Myocyte (in vitro differentiated cells): ENCODE measurements around the gene PTPRM. TPM values are rescaled to one million over a fixed set of nuclear protein-coding genes. Genes with fewer than 3 reads are reported as not detected.
"Not testable (repeated sequence)": the region's sequence is repeated elsewhere in the genome, so short reads cannot be mapped to it uniquely, and the experiment has no call there.

Source experiments
- DNase-seq: peaks from one replicate; pipeline ENCODE4 v3.0.0-alpha.2; 2012; ENCODE audit warnings: low read depth
- total RNA-seq: library from RNA; depleted of rRNA; stranded (reverse); fragments of >200 nt; gene quantifications from 2 replicates; pipeline ENCODE4 v1.2.3, GENCODE V29; 2014

The PTPRM gene
- total RNA-seq, 1 donor from 2014 or later = 26.9 TPM

- DNase-seq = no peak
Measured at GRCh38 chr18:8411492-8411891, 844.4 kb downstream of the PTPRM start.

- no peak for DNase-seq
Measured at GRCh38 chr18:8412117-8412516, 845.0 kb downstream of the PTPRM start.

- no peak for DNase-seq
Measured at GRCh38 chr18:8413189-8413588, 846.1 kb downstream of the PTPRM start.

DNA sequence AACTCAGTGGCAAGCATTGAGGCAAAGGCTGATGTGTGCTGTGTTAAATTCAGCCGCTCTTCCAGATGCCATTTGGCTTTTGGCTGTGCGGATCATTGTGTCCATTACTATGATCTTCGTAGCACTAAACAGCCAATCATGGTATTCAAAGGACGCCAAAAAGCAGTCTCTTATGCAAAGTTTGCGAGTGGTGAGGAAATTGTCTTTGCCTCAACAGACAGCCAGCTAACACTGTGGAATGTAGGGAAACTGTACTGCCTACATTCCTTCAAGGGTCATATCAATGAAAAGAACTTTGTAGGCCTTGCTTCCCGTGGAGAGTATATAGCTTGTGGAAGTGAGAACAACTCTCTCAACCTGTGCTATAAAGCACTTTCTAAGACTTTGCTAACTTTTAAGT is 846.6 kb downstream of the PTPRM start:
- no peak for DNase-seq

DNA sequence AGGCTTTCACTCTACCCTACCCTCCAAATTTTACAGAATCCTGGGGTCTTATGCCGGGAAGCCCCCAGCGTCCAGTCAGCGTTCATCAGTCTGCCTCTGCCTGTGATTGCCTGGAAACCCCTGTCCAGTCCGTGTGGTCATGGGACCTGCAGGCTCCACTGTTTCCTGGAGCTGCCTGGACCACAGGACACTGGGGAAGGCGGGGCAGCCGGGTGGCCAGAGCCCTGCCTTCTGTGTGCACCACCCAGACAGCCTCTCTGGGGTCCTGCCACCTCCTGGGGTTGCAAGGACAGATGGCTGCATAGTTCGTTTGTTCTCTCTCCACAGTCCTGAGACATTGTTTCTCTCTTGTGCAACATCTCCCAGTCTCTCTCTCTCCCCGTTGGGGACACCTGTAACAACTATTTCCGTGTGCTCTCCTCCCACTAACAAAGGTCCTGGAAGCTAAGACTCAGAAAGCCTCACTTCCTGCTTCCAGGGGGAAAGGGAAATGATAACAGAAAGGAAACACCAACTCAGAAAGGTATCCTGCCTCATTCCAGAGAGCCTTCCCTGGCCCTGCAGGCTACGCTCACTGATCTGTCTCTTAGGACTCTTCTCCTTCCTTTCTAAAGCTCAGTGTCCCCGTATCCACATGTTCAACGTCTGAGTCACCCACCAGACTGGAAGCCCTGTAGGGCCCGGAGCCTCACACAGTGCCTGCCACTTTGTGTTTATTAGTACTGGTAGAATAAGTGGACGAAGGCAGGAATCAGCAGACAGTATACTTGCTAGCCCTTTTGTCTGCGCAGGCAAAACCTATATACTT is 849.3 kb downstream of the PTPRM start:
- DNase-seq = no peak

DNA sequence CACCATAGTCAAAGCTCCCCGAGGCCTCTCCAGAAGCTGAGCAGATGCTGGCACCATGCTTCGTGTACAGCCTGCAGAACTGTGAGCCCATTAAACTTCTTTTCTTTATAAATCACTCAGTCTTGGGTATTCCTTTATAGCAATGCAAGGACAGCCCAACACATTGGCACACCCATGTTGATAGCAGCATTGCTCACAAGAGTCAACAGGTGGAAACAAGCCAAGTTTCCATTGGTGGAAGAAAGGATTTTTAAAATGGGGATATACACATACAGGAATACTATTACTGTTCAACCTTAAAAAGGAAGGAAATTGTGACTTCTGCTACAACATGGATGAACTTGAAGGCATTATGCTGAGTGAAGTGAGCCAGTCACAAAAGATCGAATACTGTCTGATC is 855.3 kb downstream of the PTPRM start:
- no peak for DNase-seq

DNA sequence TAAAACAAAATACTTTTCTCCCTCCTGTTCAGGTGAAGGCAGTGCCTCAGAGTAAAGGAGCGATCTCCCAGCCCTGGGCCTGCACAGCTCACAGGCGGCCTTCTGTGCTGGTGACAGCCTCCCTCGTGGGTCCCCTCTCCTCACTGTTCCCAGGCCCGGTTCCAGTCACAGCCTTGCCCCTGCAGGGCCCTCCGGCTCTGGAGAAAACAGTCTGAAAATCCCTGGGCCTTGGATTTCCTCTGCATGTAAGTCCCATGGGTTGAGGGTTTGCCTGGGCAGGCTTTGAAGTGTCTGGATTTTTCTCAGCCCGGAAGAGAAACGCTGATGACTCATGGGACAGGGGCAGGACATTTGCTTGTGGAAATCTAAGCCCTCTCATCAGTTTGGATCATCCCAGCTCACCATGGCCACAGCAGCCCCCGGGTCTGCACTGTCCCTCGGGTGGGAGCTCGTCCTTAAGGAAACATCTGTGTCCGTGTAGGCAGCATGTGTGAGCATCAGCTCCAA is 856.0 kb downstream of the PTPRM start:
- DNase-seq = peak; percentile 74

DNA sequence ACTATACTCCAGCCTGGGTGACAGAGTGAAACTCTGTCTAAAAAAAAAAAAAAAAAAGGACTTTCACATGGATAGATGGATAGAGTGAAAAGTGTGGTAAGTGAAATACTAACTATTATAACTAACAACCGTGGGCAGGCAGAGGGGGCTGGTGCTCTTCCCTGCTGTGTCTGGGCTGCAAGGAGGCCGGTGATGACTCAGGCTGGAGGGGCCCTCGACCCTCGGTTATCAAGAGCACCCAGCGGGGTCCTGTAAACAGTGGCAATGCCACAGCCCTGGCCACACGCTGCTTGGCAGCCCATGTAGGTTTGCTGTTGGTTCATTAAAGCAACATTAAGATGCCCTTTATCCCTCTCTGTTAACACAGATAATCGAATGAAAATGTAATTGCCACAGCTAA is 857.4 kb downstream of the PTPRM start:
- no peak for DNase-seq

GRCh38 chr18:8424917-8425725 is 858.0 kb downstream of the PTPRM start:
- DNase-seq = peak; percentile 94

DNA sequence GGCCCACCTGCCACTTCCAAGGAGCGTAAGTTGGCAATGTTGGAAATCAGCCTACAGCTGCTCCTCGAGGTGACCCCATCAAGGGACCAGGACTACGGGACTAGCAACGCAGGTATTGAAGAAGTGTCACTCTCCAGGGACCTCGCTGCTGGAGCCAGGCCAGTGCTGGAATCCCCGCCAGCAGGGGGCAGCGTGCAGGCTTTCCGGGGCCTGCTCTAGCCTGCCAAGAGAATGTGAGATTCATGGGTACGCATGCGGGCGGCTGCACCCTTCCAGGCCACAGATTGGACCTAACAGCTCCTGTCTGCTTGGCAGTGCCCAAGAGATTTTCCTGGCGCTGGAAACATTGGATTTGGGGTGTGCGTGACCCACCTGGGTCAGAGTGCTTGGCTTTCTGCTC is 859.3 kb downstream of the PTPRM start:
- DNase-seq = no peak

- no peak for DNase-seq
Measured at GRCh38 chr18:8427339-8427738, 860.2 kb downstream of the PTPRM start.

DNA sequence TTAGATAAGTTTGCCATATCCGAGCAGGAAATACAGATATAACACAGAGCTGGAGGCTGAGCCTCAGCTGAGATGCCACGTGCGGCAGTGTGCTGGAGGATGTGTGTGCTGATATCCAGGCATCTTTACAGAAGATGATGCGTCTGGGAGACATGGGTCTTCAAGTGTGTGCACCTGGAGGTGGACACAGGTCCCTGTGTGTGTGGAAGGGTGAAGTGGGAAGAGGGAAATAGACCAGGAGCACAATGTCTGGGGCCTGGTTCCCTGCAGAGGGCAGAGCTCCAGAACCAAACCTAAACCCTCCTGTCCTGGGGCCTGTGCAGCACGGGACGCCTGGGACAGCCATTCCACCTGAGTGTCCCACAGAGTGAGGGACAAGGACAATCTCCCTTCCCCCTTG is 861.8 kb downstream of the PTPRM start:
- no peak for DNase-seq

GRCh38 chr18:8431036-8431435 is 863.9 kb downstream of the PTPRM start:
- no peak for DNase-seq

- no peak for DNase-seq
Measured at GRCh38 chr18:8433323-8433722, 866.2 kb downstream of the PTPRM start.

GRCh38 chr18:8433771-8434170 is 866.7 kb downstream of the PTPRM start:
- no peak for DNase-seq

GRCh38 chr18:8435376-8435775 is 868.3 kb downstream of the PTPRM start:
- no peak for DNase-seq

GRCh38 chr18:8439055-8439454 is 871.9 kb downstream of the PTPRM start:
- DNase-seq = no peak

GRCh38 chr18:8443505-8443904 is 876.4 kb downstream of the PTPRM start:
- no peak for DNase-seq

GRCh38 chr18:8446936-8447335 is 879.8 kb downstream of the PTPRM start:
- DNase-seq = not testable (repeated sequence)

DNA sequence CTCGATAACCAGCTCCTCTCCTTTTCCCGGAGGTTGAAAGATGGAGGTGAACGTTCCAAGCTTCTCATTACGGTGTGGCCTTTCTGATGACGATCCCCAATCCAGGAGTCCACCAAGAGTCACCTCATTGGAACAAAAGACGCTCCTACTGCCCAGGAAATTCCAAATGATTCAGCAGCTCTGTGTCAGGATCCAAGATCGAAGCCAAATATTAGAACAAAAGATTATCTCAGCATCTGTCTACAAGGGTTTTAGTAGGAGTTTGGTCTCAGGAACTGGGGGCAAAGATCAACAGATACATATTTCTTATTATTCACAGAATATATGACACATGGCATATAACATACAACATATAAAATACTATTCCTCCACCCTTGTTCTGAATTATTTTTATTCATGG is 881.0 kb downstream of the PTPRM start:
- no peak for DNase-seq

GRCh38 chr18:8450013-8450412 is 882.9 kb downstream of the PTPRM start:
- no peak for DNase-seq

DNA sequence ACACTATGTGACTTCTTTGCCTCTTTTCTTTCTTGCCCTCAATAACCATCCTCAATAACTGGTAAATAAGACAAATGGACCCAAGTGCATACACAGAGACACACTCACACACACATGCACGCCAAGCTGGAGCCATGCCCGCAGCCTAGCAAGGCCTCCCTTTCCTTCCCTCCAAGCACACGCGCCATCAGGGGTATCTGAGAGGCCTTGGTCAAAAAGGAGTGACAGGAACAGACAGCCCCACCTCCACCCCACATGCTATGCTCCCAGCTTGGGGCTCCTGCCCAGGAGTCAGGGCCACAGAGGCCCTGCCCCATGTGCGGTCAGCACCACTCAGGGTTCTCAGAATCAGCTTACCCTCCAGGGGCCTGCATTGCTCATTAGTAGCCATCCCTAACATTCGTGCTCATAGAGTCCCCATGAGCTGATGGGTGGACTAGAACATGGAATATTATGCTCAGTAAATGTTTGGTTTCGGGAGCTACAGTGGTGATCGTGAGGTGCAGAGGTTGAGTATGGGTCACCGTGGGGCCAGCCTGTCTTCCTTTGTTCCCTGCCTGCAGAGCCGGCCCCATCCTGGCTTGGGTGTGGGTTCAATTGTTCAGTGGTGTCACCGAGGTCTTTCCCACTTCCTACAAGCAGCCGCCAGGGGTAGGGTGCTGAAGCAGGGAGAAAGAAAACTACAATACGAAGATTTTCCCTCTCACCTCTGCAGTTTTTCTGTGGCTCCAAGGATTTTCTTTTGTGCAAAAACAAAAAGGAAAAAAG is 884.0 kb downstream of the PTPRM start:
- no peak for DNase-seq
